ENCODE results near the gene CIDEB. TPM values are rescaled to one million over a fixed set of nuclear protein-coding genes. Genes with fewer than 3 reads are reported as not detected.

The CIDEB gene
- total RNA-seq, 1 donor from 2014 or later: 19.1 TPM

DNA sequence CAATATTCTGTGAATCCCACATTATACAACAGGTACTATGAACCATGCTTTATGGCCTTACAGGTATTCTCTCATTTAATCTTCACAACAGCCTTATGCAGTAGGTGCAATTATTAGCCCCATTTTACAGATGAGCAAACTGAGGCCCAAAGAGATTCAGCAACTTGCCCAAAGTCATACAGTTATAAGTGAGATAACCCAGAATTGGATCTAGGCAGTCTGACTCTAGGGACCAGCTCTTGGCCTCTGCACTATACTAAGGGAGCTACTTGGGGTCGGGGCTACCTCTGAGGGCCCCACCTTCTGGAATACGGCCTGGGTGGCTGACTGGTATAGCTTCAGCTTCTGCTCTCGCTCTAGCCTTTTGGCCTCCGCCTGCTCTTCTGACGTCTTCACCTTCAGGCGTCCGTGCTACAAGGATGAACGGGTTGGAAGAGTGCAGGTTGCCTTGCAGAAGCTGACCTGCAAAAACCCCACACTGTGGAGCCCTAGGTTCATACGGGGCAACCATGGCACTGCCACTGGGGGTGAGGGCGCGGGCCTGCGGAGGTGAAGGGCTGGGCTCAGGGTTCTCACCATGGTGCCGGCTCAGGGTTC, 37.1 kb downstream of the CIDEB start:
- no peak for DNase-seq (ENCODE audit: low spot score)

DNA sequence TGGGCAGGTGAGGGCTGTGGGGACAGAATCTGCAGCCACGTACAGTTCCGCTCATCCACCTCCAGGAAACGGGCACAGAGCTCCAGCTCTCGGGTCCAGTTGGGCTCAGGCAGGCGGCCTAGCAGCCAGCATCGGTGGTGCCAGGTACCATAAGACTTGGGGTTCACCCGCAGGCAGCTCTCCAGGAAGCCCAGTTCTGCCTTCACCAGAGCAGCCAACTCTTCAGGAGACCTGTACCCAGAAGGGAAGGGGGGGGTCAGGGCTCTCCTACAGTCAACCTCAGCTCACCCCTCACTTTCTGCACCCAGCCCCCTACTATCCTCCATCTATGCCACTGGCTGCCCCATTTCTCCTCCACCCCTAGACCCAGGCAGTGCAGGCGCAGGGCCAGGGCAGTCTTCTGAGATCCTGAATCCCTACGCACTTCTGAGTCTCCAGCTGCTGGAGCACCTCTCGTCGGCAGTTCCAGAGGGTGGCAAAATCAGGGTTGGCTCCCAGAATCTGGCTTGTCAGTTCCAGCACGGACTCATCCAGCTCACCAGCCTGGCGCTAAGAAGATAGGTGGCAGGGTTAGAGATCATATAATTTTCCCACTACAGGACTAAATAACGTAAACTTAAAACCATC, 37.8 kb downstream of the CIDEB start:
- DNase-seq (ENCODE audit: low spot score): no peak

DNA sequence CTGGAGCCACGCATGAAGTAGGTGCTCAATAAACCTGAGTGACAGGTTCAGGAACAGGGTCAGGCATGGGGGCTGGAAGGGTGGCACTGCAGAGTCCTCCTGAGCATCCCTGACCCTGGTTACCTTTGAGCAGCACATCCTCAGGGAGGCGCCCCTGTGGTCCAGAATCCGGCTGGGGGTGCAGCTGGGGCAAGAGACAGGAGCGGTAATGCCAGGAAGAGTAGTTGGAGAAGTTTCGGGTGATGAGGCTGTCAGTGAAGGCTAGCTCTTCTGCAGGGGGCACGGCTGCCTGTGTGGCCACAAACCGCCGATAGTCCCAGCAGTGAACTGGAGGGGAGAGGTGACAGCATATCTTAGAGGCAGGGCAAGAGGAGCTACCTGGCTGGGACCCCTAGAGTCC, 38.4 kb downstream of the CIDEB start:
- DNase-seq (ENCODE audit: low spot score): no peak

DNA sequence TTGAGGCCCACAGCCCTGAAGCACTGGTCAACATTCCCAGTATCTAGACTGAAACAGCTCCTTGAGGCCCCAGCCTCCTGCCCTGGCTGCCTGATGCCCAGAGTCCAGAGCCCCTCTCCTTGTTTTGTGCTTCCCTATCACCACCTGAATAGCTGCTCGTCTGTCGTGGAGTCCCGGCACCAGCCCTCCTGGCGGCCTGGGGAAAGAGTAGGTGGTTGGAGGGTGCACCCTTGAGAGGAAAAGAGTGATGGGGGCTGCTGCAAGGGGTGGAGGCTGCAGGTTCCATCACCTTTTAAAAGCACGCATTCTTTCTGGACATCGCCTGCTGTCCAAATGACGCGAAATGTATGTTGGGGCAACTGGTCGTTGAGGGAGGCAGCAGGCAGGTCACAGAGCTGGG, 39.6 kb downstream of the CIDEB start:
- no peak for DNase-seq (ENCODE audit: low spot score)

DNA sequence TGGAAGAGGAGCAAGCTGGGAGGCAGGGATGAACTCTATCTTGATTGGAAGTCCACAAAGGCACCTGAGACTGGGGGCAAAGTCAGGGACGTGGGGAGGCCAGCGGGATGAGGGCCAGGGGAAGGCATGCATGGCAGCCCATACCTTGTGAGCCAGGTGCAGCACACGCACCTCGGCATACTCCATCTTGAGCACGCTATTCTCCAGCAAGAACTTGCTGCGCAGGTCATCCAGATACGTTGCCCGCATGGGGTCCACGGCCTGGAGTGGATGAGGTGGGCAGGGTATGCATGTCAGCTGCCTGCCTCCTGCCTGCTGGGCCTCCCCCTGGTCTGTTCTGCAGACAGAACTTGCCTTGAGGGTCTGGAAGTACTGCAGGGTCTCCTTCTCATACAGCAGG, 40.3 kb downstream of the CIDEB start:
- no peak for DNase-seq (ENCODE audit: low spot score)

DNA sequence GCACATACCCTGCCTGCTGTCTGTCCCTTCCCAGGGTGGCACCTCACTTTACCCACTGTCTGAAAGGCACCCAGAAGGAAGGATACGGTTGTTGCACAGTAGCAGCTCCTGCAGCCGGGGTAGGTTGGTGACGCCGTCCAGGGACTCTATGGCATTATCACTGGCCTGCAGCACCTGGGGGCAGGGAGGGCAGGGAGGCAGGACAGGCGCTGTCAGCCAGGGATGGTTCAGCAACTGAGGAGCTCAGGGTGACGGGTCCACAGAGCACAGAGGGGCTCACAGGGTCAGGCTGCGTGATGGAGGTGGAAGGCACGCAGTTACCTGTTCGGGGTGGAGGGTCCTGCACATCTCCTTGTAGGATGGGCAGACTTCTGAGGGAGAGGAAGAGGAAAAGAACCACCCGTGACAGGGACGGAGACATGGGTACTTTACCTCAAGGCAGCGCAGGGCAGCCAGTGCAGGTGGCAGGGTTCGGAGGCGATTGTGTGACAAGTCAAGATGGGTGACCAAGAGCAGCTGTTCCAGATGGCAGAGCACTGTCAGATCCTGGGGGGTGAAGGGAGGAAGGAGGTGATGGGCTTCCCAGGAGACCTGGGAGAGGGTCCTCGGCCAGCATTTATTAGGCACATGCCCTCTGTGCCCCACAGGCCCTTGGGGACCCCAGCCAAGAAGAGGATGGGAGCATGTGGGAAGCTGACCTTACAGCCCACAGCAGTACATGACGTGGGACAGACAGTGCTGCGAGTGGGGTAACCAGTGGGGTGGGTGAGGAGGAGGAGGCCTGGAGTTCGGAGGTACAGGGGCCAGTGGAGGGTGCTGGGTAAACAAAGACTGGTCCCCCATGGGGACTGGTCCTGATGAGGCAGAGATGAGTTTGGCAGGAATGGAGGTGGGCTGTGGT, 41.2 kb downstream of the CIDEB start:
- no peak for DNase-seq (ENCODE audit: low spot score)

DNA sequence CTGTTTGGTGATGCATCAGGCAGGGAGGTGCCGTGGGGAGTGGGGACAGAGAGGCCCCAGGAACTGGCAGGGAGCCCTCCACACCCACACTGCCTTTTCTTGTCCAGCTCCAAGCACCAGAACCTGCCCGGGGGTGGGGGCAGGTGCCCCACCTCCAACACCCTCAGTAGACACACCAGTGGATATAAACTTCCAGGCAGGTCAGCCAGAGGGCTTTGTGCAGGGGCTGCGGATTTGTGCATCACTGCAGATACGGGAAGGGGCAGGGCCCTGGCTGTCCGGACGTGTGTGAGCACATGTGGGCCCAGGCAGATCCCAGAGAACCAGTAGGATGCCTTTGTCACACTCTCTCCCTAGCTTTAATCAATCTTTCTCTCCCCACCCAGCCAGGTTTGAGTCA, 43.5 kb downstream of the CIDEB start:
- no peak for DNase-seq (ENCODE audit: low spot score)

DNA sequence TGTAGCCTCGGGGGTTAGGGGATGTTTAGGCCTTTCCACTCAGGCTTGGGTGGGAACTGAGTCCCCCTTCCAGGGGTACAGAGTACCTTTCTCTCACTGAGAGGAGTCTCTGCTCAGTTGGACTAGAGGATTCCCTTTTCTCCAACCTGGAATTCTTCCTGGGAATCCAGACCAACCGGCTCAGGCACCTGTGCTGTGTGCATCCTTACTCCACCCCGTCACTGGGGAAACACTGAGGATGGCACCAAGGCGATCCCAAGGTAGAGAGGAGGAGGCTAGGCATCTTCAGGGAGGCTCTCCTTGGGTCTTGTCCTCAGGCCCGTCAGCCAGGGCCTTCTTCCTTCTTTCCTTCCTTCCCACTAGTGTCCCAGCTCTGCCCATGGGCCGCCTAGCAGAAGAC, 43.9 kb downstream of the CIDEB start:
- DNase-seq (ENCODE audit: low spot score): no peak

DNA sequence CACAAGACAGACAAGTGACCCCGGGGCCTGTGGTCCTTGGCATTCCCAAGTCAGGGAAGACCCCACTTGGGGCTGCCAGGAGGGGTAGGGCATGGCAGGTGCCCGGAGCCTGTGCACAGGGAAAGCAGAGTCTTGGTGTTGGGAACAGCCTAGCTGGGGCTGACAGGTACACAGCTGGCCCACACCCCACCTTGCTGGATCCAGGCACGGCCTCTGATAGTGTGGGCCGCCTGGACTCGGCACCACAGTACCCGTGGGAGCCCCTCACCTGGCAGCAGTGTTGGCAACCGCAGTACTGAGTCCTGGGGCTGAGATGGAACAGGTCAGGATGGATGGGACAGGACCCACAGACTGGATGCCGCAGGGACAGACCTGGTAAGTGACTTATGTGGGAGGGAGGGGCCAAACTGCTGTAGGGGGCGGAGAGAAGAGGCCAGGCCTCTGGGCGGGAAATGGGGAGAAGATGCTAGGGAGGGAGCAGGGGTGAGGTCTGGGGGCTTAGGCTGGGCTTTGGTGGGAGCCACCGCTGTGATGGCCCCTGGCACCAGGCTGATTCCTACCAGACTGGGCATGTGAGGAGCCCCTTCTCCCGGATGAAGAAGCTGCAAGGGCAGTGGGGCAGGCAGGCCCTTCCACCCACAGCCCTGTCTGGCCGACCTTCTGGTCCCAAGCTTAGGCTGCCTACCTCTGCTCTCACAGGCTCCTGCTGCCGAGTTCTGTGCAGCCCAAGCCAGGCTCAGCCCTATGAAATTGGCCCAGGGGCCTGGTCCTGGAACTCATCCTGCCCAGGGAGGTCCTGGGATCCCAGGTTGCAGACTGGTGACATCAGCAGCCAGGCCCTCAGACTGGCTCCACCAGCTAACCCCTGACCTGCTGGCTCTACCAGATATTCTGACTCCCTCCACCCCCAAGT, 44.7 kb downstream of the CIDEB start, which contains the start of gene TGM1:
Gene TGM1, minus strand, starts transcription at position 357 of the 913 bp plus-strand sequence. CDS start 825 bp downstream, outside the sequence.
- no peak for DNase-seq (ENCODE audit: low spot score)

DNA sequence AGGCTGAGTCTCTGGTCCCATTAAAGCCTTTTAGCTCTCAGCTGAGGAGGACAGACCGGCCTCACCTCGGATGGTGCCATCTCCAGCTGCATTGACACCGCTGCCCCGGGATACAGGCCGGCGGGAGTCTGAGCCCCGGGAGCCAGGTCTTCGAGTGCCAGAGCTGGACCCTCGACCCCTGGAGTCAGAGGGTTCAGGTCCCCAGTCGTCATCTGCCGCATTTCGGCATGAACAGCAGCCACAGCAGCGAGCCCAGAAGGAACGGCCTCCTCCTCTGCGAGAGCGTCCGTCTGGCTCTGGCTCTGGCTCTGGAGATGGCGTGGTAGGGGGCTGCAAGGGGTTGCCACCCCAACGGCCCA, 45.8 kb downstream of the CIDEB start:
- DNase-seq (ENCODE audit: low spot score): no peak

DNA sequence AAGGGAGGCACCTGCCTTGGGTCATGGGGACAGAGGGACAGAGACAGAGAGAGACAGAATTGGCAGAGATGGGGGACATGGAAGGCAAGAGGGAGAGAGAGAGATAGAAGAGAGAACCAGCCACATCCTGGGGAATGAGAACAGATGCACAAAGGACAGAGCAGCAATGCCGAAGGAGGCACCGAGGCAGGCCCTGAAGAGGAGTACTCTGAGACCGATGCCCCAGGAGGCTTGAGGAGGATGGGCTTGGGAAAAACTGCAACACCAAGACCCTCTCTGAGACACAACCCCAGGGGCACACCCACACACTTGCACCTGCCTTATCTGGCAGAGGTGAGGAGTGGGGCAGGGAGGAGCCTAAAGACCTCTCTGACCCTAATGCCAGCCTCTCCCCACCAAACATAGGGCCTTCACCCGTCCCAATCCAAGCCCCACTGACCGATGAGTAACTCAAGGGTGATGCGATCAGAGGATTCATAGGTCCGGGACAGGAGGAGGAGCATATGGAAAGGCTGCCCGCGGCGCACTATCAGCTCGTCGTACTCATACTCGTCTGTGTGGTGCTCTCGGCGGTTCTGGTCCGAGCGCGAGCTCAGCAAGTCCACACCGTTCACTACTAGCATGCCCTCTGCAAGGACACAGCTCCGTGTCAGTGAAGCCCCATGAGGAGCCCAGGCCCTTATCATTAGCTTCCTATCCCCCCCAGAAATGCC, 46.4 kb downstream of the CIDEB start:
- DNase-seq (ENCODE audit: low spot score): no peak

DNA sequence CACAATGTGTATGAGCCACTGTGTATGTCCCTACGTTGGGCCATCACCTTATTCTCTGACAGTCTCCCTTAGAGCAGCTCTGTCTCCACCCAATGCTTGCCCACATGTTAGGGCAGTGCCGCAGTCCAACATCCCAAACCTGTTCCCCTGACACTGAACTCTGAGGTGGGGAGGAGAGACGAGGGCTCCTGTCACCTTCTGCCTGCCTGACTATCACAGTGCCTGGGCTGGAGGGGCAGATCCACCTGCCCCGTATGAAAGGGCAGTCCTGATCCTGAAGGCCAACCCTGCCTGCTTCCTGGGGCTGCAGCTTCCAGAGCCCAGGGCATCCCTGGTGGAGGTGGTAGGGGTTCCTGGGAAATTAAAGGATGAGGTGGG, 47.0 kb downstream of the CIDEB start:
- no peak for DNase-seq (ENCODE audit: low spot score)

DNA sequence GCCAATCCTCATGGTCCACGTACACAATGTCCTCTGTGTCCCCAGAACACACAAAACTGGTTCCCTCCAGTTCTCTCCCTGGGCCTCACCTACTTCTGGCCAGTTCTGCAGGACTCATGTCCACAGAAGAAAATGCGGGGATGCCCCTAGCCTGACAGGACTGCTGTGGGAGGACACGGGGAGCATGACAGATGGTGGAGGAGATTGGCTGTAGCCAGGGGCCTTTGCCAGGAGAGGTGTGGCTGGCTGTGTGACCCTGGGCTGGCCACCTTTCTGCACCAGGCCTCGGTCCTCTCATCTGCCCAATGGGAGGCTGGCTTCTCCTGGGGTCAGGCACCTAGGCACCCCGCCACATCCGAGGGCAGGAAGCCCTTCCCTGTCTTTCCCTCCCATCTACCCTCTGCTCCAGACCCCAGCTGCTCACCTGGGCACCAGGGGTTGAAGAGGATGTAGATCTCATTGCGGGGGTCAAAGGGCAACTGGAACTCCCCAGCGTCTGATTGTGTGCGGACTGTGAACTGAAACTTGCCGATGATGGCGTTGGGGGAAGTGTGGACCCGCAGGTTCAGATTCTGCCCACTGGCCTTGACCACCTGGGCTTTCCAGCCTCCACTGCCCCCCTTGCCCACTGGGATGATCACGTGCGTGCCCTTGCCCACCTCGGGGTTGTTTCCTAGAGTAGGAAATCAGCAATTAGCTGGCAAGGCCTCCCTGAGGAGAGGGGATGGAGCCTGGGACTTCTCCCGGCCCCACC, 47.6 kb downstream of the CIDEB start:
- no peak for DNase-seq (ENCODE audit: low spot score)

DNA sequence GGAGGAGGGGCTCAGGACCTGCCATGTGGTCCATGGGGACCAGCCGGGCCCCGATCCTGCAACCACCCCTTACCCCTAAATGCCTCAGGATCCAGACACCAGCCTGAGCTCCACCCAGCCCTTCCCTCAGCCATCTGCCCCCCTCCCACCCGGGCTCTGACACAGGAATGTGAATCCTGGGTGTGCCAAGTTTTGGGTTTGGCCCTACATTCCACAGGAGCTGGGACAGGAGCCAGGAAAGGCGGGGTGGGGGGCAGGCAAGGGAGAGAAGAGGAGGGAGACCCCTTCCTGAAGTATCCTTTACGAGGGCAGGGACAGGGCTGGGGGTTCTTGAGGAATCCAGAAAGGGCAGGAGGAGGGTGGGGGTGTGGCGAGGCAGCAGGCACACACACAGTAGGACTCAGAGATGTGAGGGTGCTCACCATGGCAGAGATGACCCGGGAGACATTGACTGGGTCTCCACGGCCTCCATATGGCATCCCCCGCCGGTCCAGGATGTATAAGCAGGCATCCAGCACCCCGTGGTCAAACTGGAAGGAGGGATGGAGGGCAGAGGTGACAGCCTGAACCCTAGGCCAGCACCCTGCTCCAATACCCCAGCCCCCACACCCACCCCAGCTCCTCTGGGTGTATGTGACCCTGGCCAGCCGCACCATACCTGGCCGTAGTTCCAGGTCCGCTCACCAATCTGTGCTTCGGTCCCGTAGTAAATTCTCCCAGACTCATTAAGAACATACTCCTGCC, 48.3 kb downstream of the CIDEB start:
- no peak for DNase-seq (ENCODE audit: low spot score)

DNA sequence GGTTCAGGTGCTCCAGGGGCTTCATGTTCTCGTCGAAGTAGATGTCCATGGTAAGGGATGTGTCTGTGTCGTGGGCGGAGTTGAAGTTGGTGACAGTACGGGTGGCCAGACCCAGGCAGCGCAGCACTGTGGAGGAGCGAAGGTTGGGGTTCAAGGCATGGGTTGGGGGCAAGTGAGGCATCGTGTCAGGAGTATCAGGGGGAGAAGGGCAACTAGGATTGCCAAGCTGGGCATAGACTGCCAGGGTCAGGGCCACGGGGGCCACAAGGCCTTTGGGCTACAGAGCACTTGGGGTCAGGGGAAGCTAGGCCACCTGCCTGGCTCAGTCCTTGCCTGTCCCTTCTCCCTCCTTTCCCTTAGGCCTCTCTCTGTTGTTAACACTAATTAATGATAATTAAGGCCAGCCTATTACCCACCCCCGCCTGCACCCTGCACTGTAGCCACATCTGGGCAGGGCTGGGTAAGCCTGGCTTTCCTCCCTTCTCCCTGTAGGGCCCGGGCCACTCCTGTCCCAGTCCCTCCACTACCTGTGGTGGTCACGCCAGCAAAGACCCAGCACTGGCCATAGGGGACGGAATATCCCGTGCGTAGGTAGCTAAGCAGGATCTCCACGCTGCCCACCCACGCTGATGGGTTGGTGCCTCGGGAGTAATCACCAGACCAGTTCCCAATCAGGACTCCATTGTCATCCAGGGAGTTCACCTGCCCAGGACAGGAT, 49.1 kb downstream of the CIDEB start:
- no peak for DNase-seq (ENCODE audit: low spot score)

DNA sequence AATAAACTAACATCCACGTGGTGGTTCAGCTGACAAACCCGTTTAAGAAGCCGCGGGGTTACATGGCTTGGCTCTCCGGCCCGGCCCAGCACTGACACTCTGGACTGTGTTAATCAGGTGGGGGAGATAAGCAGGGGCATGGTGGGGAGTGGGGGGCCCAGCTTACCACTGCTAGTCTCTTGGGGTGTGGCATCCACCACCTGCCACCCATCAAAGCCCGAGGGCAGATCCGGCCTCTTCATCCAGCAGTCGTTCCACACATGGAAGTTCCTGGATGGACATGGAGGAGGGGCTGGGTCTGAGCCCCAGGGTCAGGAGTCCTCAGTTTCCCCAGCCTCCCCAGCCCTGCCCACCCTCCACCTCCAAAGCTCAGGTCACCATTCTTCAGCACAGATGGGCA, 49.7 kb downstream of the CIDEB start:
- DNase-seq (ENCODE audit: low spot score): no peak

DNA sequence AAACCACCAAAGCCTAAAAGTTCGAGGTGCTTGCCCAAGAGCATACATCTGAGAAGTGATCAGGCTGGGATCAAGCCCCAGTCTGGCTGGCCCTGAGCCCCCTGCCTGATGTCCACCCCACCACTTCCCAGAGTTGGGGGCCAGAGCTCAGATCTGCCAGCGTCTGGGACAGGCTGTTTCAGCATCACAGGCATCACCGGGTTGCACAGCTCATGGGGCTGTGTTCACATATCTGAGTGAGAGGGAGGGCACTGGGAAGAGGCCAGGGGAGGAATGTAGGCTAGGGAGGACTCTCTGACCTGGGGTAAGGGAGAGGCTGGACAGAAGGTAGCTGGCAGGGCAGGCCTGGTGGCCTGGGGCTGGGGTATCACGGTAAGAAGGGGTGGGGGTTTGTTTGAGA, 50.8 kb downstream of the CIDEB start:
- DNase-seq (ENCODE audit: low spot score): no peak

DNA sequence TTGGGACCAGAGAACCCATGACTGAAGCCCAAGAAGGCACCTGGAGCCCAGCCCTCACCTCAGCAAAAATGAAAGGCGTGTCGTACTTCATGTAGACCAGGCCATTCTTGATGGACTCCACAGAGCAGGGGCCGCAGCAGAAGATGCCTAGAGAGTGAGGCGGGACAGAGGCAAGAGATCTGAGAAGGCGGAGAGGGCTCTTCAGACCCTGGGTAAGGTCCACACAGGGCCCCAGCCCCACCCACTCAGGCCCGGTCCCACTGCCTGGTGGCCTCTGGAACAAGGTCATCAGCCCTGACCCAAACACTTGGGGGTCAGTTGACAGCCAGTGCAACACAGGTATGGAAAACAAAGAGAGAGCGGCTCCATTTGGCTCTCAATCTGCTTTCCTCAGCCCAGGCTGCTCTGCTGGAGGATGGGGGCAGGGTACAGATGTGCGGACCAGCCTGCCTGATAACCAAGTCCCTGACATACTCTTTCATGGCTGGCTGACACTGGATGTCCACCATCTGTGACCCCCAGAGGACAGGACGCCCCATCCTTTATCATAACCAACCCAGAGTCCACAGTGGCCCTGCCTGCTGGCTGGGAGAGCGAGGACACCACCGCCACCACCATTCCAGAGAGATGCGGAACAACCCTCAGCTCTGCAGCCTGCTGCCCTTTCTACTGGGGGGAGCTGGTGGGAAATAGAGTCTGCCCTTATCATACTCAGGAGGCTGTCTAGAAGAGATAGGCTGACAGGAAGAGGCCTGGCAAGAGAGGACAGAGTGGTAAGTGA, 51.7 kb downstream of the CIDEB start:
- DNase-seq (ENCODE audit: low spot score): no peak

Data from mesenteric fat pad (tissue), 1 donor.